ENCODE results near the gene GLS.

DNA sequence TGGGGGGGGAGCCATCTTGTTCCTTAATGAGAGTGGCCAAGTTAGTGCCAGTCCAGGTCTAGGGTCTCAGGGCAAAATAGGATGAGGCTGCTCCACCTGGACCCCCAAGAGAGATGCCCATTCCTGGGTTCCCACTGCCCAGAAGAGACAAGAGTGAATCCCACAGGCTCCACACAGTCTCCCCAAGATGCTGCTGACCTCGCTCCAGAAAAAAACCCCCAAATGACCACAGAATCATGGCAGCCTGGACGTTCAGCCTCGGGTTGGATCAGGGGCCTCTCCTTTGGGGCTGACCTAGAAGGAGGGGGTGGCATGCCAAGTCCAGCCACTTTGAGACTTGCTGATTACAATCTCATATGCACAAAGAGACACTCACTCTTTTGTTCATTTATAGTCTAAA, 108.3 kb downstream of the GLS start:
- TF ChIP-seq, protein P1, sequence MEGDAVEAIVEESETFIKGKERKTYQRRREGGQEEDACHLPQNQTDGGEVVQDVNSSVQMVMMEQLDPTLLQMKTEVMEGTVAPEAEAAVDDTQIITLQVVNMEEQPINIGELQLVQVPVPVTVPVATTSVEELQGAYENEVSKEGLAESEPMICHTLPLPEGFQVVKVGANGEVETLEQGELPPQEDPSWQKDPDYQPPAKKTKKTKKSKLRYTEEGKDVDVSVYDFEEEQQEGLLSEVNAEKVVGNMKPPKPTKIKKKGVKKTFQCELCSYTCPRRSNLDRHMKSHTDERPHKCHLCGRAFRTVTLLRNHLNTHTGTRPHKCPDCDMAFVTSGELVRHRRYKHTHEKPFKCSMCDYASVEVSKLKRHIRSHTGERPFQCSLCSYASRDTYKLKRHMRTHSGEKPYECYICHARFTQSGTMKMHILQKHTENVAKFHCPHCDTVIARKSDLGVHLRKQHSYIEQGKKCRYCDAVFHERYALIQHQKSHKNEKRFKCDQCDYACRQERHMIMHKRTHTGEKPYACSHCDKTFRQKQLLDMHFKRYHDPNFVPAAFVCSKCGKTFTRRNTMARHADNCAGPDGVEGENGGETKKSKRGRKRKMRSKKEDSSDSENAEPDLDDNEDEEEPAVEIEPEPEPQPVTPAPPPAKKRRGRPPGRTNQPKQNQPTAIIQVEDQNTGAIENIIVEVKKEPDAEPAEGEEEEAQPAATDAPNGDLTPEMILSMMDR (IDR thresholded peaks at IDR 0.05) = no peak
- no peak for TF ChIP-seq POLR2AphosphoS5 (IDR thresholded peaks at IDR 0.05)
